Activated CD8-positive, alpha-beta T cell treated with anti-CD3 and anti-CD28 coated beads, Interleukin-2, amount 10 ng/mL, durations not matched to agents 7 days and 5 days (primary cell): ENCODE results near the gene INPP5F. TPM values are rescaled to one million over a fixed set of nuclear protein-coding genes. Genes with fewer than 3 reads are reported as not detected.
A peak's percentile ranks its signal among the peaks of the same experiment; 100 is the strongest.
"Not testable (repeated sequence)": the region's sequence is repeated elsewhere in the genome, so short reads cannot be mapped to it uniquely, and the experiment has no call there.

Experiments
- ATAC-seq: fragments of 150-1000 bp; cut with Tn5 transposase; one replicate; pipeline ENCODE4 v1.10.0; 2021; ENCODE audit warnings: moderate library complexity
- CTCF ChIA-PET: fragments of 350-600 bp; sonication (Branson Sonifier 250); formaldehyde crosslinking; loops from one replicate; lab custom pipeline; 2021; ENCODE audit warnings: antibody characterized with exemption; lab: Charles Lee
- POLR2A ChIA-PET: fragments of 350-600 bp; sonication (Branson Sonifier 250); formaldehyde crosslinking; loops from one replicate; lab custom pipeline; 2021; ENCODE audit warnings: antibody characterized with exemption; lab: Charles Lee
- DNase-seq: peaks from one replicate; pipeline ENCODE4 v3.0.0-alpha.2; 2020
- H3K27ac Mint-ChIP-seq: one replicate; pipeline ENCODE4 v1.8.0; 2021; ENCODE audit warnings: mild to moderate bottlenecking, mixed read lengths
- H3K27me3 Mint-ChIP-seq: one replicate; pipeline ENCODE4 v1.8.0; 2021; ENCODE audit warnings: low read depth, mixed read lengths
- H3K36me3 Mint-ChIP-seq: one replicate; pipeline ENCODE4 v1.8.0; 2021; ENCODE audit warnings: low read depth, mixed read lengths
- H3K4me1 Mint-ChIP-seq: one replicate; pipeline ENCODE4 v1.8.0; 2021; ENCODE audit warnings: low read depth, mixed read lengths
- H3K4me3 Mint-ChIP-seq: one replicate; pipeline ENCODE4 v1.8.0; 2021; ENCODE audit warnings: mild to moderate bottlenecking, mixed read lengths
- H3K9me3 Mint-ChIP-seq: one replicate; pipeline ENCODE4 v1.8.0; 2022; ENCODE audit warnings: mixed read lengths; ENCODE audit not compliant: insufficient read depth
- total RNA-seq, 2 experiments: library from RNA; stranded (reverse); gene quantifications; one replicate each; pipeline ENCODE4 v1.2.3, GENCODE V29; 2021

INPP5F gene
- total RNA-seq, 2 experiments from 2014 or later: 15.9 to 17.6 TPM

DNA sequence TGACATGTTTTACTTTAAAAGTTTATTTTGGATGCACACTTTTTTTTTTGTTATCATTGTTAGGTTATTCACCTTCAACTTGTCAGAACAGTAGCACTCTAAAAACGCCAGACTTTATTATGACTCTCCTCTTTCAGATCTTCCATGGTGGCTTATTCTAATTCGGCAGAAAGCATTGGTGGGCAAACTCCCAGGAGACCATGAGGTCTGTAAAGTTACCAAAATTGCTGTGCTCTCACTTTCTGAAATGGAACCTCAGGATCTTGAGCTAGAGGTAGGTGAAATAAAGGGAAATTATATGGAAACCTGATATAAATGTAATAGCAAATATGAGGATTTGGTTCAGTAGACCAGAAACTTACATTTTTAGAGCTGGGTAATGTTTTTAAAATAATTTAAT, 55.6 kb downstream of the INPP5F start:
- Mint-ChIP-seq H3K27ac (no peak overlapping the region), H3K36me3 (peaks cover 3% of the 10 kb centered on the region), H3K4me1 (peaks cover 33% of the 10 kb centered on the region), H3K9me3 (no peaks in the 10 kb centered on the region), H3K4me3 (no peak overlapping the region), H3K27me3 (no peaks in the 10 kb centered on the region)
- no peak for ATAC-seq
- no peak for DNase-seq
- ChIA-PET POLR2A (no interaction called here), CTCF (interaction anchor here (0.5 to 1.8 kb wide), 2 partner anchors 95 to 573 kb away, joined by 4 to 6 read pairs; no protein-coding TSS in a partner anchor)

DNA sequence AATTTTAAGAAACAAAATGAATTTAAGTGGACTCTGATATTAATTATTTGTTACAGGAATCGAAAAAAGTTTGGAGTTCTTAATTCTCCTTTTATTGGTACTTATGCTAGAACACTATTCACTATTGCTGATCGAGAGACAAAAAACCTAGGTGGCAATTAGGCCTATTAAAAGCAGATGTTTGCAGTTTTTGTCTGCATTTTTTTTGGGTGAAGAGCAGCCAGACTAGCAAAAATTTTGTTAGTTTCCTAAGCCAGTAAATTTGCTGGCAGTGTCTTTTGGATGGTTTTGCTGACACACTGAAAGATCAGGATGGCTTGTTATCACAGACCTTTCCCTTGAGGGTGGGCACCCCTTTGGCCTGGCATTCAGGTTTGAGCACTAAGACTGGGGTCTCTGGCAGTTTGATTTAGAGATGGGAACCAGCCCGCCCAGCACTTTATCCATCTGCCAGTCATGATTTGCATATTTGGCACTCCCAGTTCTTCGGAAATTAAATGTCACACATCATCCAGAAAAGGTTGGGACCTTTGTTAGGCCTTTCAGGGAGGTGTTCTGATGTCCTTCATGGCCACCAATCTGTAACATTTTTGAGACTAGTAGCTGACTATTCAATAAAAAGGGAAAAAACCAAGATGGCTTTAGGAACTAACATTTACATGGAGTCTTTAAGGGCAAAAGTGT, 57.3 kb downstream of the INPP5F start:
- no peak for DNase-seq
- Mint-ChIP-seq H3K36me3 (peaks cover 5% of the 10 kb centered on the region), H3K27me3 (no peaks in the 10 kb centered on the region), H3K4me1 (peaks cover 44% of the 10 kb centered on the region), H3K27ac (no peak overlapping the region), H3K9me3 (no peaks in the 10 kb centered on the region), H3K4me3 (no peak overlapping the region)
- ATAC-seq: no peak
- ChIA-PET POLR2A (interaction anchor here (0.6 kb wide), 1 partner anchor 52 kb away, joined by 4 read pairs; no protein-coding TSS in a partner anchor), CTCF (interaction anchor here (1.0 to 2.3 kb wide), 2 partner anchors 20 to 32 kb away, joined by 3 to 15 read pairs; no protein-coding TSS in a partner anchor)

DNA sequence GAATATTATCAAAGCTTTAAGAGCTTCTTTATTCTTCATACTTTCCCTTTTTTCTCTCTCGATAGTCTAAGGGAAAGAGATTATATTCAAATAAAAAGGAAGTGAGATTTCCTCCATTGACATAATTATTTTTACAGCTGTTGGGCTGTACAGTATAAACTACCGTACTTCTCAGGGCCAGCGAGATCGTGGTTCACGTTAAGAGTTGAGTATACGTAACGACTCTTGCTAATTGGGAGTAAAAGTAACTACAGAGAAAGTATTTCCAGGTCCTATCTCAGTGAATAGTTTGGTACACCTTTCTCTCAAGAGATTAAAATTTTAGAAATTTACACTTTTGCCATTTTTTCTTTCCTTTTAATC, 57.8 kb downstream of the INPP5F start:
- DNase-seq (no peak), ATAC-seq (no peak)
- H3K27me3 Mint-ChIP-seq: no peaks in the 10 kb centered on the region
- H3K27ac Mint-ChIP-seq: no peak overlapping the region
- H3K4me1 Mint-ChIP-seq: peaks cover 44% of the 10 kb centered on the region
- POLR2A ChIA-PET: interaction anchor here (0.6 to 1.0 kb wide), 2 partner anchors 18 to 52 kb away, joined by 3 to 4 read pairs; no protein-coding TSS in a partner anchor
- H3K9me3 Mint-ChIP-seq: no peaks in the 10 kb centered on the region
- peaks cover 5% of the 10 kb centered on the region for H3K36me3 Mint-ChIP-seq
- CTCF ChIA-PET: interaction anchor here (1.0 to 2.3 kb wide), 2 partner anchors 19 to 33 kb away, joined by 3 to 15 read pairs; no protein-coding TSS in a partner anchor
- H3K4me3 Mint-ChIP-seq: no peak overlapping the region

DNA sequence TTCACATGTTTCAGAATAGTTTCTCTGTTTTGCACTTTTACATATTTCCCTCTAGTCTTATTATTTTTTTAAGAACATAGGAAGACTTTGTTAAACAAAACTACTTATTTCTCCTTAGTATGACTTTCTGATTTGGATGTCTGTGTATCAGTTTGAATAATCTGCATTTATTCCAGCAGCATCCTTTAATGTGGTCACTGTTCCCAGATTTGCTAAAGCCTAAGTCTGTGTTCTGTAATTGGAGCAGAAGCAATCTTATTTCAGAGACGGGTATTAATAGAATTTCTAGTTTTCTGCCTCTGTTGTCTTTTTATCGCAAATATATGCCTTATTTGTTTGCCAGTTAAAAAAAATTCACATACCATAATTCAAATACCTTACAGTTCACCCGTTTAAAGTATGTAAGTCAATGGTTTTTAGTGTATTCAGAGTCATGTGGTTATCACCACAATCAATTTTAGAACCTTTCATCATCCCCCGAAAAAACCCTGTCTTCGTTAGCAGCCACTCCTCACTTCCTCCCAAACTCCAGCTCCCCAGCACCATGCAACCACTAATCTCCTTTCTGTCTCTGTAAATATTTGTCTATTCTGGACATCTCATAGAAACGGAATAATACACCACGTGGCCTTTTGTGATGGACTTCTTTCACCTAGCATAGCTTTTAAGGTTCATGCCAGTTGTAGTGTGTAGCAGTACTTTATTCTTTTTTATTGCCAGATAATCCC, 58.7 kb downstream of the INPP5F start:
- DNase-seq (peak; percentile 41), ATAC-seq (peak; percentile 87)
- peaks cover 44% of the 10 kb centered on the region for H3K4me1 Mint-ChIP-seq
- no peaks in the 10 kb centered on the region for H3K9me3 Mint-ChIP-seq
- CTCF ChIA-PET: interaction anchor here (1.1 to 2.3 kb wide), 3 partner anchors 18 to 97 kb away, joined by 4 to 15 read pairs (median 13); no protein-coding TSS in a partner anchor
- peak overlapping the region; percentile 41 for H3K4me3 Mint-ChIP-seq
- H3K27ac Mint-ChIP-seq: peak overlapping the region; percentile 73
- H3K27me3 Mint-ChIP-seq: no peaks in the 10 kb centered on the region
- peaks cover 7% of the 10 kb centered on the region for H3K36me3 Mint-ChIP-seq
- POLR2A ChIA-PET: interaction anchor here (0.6 to 1.0 kb wide), 2 partner anchors 19 to 24 kb away, joined by 3 read pairs; no protein-coding TSS in a partner anchor

DNA sequence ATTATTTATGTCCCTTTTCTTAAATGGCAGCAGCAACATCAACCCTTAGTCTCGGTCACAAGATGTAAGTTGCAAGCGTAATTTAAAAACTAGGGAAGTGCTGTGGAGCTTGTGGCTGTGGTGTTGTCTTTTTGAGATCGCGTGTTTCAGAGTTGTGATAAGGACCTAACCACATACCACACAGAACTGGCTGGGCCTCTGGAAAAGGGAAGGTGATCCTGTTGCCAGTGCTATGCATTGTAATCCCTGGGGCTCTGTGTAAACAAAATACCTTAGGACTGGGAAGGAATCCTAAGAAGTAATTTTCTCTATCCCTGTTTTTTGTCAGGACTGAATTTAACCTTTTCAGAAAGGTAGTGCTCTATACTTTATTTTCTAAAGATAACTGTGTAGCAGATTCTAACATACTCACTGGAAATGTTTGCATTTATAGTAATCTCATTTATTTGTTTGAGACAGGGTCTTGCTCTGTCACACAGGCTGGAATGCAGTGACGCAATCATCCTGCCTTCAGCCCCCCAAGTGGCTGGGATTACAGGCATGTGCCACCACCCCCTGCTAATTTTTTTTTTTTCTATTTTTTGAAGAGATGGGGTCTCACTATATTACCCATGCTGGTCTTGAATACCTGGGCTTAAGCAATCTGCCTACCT, 60.4 kb downstream of the INPP5F start:
- Mint-ChIP-seq H3K27me3 (no peaks in the 10 kb centered on the region), H3K4me3 (no peak overlapping the region), H3K27ac (no peak overlapping the region), H3K36me3 (peaks cover 7% of the 10 kb centered on the region), H3K4me1 (peaks cover 44% of the 10 kb centered on the region), H3K9me3 (no peaks in the 10 kb centered on the region)
- ChIA-PET CTCF (interaction anchor here (0.7 to 2.2 kb wide), 2 partner anchors 74 to 99 kb away, joined by 3 to 13 read pairs; no protein-coding TSS in a partner anchor), POLR2A (interaction anchor here (0.7 kb wide), 1 partner anchor 15 kb away, joined by 3 read pairs; no protein-coding TSS in a partner anchor)
- DNase-seq (no peak), ATAC-seq (no peak)

DNA sequence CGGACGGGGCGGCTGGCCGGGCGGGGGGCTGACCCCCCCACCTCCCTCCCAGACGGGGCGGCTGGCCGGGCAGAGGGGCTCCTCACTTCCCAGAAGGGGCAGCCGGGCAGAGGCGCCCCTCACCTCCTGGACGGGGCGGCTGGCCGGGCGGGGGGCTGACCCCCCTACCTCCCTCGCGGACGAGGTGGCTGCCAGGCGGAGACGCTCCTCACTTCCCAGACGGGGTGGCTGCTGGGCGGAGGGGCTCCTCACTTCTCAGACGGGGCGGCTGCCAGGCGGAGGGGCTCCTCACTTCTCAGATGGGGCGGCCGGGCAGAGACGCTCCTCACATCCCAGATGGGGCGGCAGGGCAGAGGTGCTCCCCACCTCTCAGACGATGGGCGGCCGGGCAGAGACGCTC, 69.3 kb downstream of the INPP5F start:
- ATAC-seq, POLR2A ChIA-PET, H3K4me1 Mint-ChIP-seq, H3K27ac Mint-ChIP-seq, H3K4me3 Mint-ChIP-seq, DNase-seq, H3K9me3 Mint-ChIP-seq, CTCF ChIA-PET, H3K27me3 Mint-ChIP-seq: not testable (repeated sequence)
- peaks cover 11% of the 10 kb centered on the region for H3K36me3 Mint-ChIP-seq

DNA sequence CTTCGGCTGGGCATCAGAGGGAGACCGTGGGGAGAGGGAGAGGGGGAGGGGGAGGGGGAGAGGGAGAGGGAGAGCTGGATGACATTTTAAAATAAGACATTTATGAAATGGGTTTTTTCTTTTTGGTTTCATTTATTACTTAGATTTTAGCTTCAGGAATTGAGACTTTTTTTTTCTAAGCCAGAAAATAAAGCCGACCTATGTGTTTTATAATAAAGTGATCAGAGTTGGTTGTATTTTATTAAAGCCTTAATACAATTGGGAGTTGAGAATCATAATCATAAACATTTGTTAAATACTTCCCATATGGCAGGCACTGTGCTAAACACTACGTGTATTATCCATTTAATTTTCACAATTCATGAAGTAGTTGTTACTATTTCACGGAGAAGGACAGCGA, 70.2 kb downstream of the INPP5F start:
- Mint-ChIP-seq H3K27me3 (no peaks in the 10 kb centered on the region), H3K4me3 (no peak overlapping the region), H3K9me3 (no peaks in the 10 kb centered on the region), H3K27ac (no peak overlapping the region), H3K36me3 (peaks cover 11% of the 10 kb centered on the region), H3K4me1 (no peaks in the 10 kb centered on the region)
- ChIA-PET POLR2A (no interaction called here), CTCF (interaction anchor here (1.4 kb wide), 1 partner anchor 109 kb away, joined by 4 read pairs; no protein-coding TSS in a partner anchor)
- DNase-seq (no peak), ATAC-seq (no peak)

DNA sequence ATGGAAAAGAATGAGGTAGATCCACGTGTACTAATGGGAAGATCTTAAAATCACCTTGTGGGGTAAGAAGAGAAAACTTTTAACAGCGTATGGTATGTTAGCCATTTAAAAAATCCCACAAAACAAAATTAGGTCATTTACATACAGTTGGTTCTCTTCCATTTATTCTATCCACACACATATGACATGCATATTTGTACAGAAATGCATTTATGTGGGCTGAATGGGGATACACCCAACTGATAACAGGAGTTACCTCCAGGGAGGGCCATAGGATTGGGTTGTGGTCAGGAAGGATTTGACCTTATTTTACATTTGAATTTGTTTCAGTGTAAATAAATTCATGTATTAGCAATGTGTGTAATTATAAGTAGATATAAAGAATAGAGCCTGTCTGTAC, 75.3 kb downstream of the INPP5F start:
- Mint-ChIP-seq H3K9me3 (no peaks in the 10 kb centered on the region), H3K27me3 (no peaks in the 10 kb centered on the region), H3K4me3 (no peak overlapping the region), H3K27ac (no peak overlapping the region), H3K36me3 (peaks cover 23% of the 10 kb centered on the region), H3K4me1 (no peaks in the 10 kb centered on the region)
- no peak for DNase-seq
- ChIA-PET POLR2A (no interaction called here), CTCF (interaction anchor here (1.4 kb wide), 1 partner anchor 50 kb away, joined by 4 read pairs; no protein-coding TSS in a partner anchor)
- ATAC-seq: no peak

DNA sequence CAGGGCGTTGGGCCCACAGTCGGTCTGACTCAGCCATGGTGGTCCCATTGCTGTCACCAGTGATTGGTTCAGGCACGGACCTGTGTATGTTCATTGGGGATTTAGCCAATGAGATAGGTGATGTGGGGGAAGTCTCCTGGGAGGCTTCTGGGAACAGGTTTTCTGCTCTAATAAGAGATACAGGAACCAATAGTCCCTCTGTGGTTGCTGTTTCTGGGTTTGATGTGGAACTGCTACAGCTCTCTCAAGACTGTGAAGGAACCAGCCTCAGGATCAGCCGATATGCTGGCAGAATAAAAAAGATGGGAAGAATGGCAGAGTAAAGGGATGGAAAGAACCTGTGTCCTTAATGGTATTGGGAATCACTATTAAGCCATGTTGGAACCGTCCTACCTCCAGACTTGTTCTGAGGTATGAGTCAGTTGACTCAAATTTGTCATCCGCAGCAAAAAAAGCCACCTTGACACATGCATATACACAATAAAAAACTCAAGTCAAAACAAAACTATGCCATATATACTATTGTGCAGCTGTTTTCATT, 76.2 kb downstream of the INPP5F start:
- CTCF ChIA-PET: interaction anchor here (0.9 to 2.0 kb wide), 4 partner anchors 17 to 57 kb away, joined by 3 to 8 read pairs (median 4); no protein-coding TSS in a partner anchor
- DNase-seq (no peak), ATAC-seq (no peak)
- Mint-ChIP-seq H3K36me3 (peaks cover 19% of the 10 kb centered on the region), H3K9me3 (no peaks in the 10 kb centered on the region), H3K27me3 (no peaks in the 10 kb centered on the region), H3K4me3 (no peak overlapping the region), H3K4me1 (no peaks in the 10 kb centered on the region), H3K27ac (no peak overlapping the region)
- POLR2A ChIA-PET: no interaction called here

DNA sequence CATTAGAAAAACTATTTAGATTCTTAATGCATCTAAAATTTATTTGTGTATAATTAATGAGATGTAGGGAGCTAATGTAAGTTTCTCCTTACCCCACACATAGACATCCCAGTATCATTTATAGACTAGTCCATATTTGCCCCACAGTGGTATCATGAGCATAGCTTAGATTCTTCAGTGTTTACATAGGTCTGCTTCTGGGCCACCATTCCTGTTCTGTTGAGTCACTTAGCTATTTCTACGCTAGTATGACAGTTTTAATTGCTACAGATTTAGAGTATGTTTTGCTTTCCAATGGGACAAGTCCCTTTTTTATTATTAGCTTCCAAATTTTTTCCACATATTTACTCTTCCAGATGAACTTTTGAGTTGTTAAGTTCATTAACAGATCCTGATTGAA, 77.4 kb downstream of the INPP5F start:
- H3K9me3 Mint-ChIP-seq: no peaks in the 10 kb centered on the region
- H3K4me1 Mint-ChIP-seq: peaks cover 10% of the 10 kb centered on the region
- H3K27me3 Mint-ChIP-seq: no peaks in the 10 kb centered on the region
- POLR2A ChIA-PET: no interaction called here
- DNase-seq (no peak), ATAC-seq (no peak)
- H3K27ac Mint-ChIP-seq: no peak overlapping the region
- no peak overlapping the region for H3K4me3 Mint-ChIP-seq
- H3K36me3 Mint-ChIP-seq: peaks cover 16% of the 10 kb centered on the region
- CTCF ChIA-PET: interaction anchor here (0.9 to 2.0 kb wide), 5 partner anchors 18 to 116 kb away, joined by 3 to 8 read pairs (median 5); no protein-coding TSS in a partner anchor

DNA sequence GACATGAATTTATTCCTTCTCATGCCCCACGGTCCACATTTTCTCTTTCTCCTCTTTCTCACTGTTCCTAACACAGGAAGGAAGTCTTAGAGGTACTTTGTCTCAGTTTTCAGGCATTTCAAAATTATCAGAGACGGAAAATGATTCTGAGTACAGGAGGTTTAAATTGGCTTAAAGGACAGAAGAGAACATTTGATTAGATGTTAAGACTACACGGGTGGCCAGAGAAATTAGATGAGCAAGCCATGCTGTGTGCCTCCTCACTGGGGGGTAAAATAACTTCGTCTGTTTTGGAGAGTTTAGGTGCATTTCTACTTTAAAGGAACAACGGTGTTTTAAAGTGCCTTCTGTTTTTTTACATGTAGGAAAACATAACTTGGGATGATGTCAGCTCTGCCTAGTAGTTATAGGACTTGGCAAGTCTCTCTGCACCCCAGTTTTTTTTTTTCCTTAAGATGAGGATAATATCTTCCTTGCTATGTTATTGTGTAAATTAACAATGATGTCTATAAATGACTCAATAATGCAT, 79.9 kb downstream of the INPP5F start:
- Mint-ChIP-seq H3K4me3 (no peak overlapping the region), H3K4me1 (peaks cover 13% of the 10 kb centered on the region), H3K36me3 (peaks cover 14% of the 10 kb centered on the region), H3K9me3 (no peaks in the 10 kb centered on the region), H3K27me3 (no peaks in the 10 kb centered on the region), H3K27ac (no peak overlapping the region)
- DNase-seq: no peak
- ATAC-seq: no peak
- POLR2A ChIA-PET: no interaction called here
- CTCF ChIA-PET: interaction anchor here (1.3 kb wide), 1 partner anchor 55 kb away, joined by 3 read pairs; no protein-coding TSS in a partner anchor
